Adrenal gland (tissue), 12 donors: ENCODE results near the gene CCDC71L. TPM values are rescaled to one million over a fixed set of nuclear protein-coding genes. Genes with fewer than 3 reads are reported as not detected.

ENCODE experiments used
- DNase-seq, 7 donors: peaks; one replicate each; pipeline ENCODE4 v3.0.0-alpha.2; 2019 to 2020
- H3K27ac ChIP-seq, 5 donors: fragments of 200-600 bp; sonication (generic) in 4 of 5; 1 replicate in 3 of 5; 2 replicates in 2 of 5; pipeline versions ENCODE4 v1.5.1 to v1.8.0; 2016 to 2020; ENCODE audit warnings: mild to moderate bottlenecking in 1 of 5
- H3K27me3 ChIP-seq: fragments of 200-600 bp; 2 replicates; pipeline ENCODE4 v1.8.0; 2021
- H3K36me3 ChIP-seq, 2 donors: fragments of 200-600 bp; replicated peaks in 1 of 2; 1 replicate in 1 of 2; 2 replicates in 1 of 2; pipeline versions ENCODE4 v1.5.1 to v1.8.0; 2018 to 2022
- H3K4me1 ChIP-seq, 2 donors: fragments of 200-600 bp; replicated peaks in 1 of 2; 1 replicate in 1 of 2; 2 replicates in 1 of 2; pipeline versions ENCODE4 v1.5.1 to v1.8.0; 2018 to 2021
- H3K4me3 ChIP-seq, 4 donors: fragments of 200-600 bp; sonication (generic) in 3 of 4; one replicate each; pipeline ENCODE4 v1.5.1; 2016 to 2018
- H3K9me3 ChIP-seq, 3 donors: fragments of 200-600 bp; sonication (generic) in 1 of 3; replicated peaks in 1 of 3; 1 replicate in 2 of 3; 2 replicates in 1 of 3; pipeline versions ENCODE4 v1.5.1 to v1.8.0; 2016 to 2021
- CTCF ChIP-seq, 6 experiments: fragments of 450-650 bp in 4 of 6; fragments of 200-600 bp in 2 of 6; sonication (generic) in 1 of 6; IDR thresholded peaks; 1 replicate in 5 of 6; 2 replicates in 1 of 6; pipeline versions ENCODE4 v1.5.1 to v1.8.0; 2016 to 2021; ENCODE audit warnings: antibody characterized with exemption in 6 of 6, mild to moderate bottlenecking in 2 of 6, moderate library complexity in 1 of 6
- POLR2A ChIP-seq, 2 donors: fragments of 450-650 bp; IDR thresholded peaks; one replicate each; pipeline ENCODE4 v1.6.1; 2017; ENCODE audit warnings: antibody characterized with exemption in 2 of 2, mild to moderate bottlenecking in 2 of 2, moderate library complexity in 1 of 2
- WGBS, 4 donors: extraction: QIAGEN DNeasy Blood & Tissue Kit in 2 of 4; methylation state at CpG; one replicate each; pipeline versions ENCODE4 v1.1.5 to v1.1.7; 2013 to 2017; 5-methylcytosine and 5-hydroxymethylcytosine counted together
- intact Hi-C, 2 donors: fragments of 100-400 bp; cut with DNase I; formaldehyde crosslinking; loops; one replicate each; pipeline versions ENCODE4 v1.14.1 to v1.15.0; 2022 to 2023
- polyA plus RNA-seq, 3 donors: library from polyadenylated mRNA; stranded (reverse); fragments of 200-250 nt in 2 of 3; fragments of 350-450 nt in 1 of 3; fragmentation: Illumina TruSeq in 1 of 3; extraction: RNeasy Lipid Tissue Mini Kit (QIAGEN cat#74804) in 1 of 3; gene quantifications; one replicate each; pipeline ENCODE4 v1.2.3, GENCODE V29; 2013 to 2014
- total RNA-seq, 9 donors: library from RNA; depleted of rRNA in 4 of 9; stranded (reverse); fragments of >200 nt in 4 of 9; fragments of 120-200 nt in 1 of 9; fragmentation: NEBNext Ultra II Directional in 1 of 9; extraction: Animal tissue kit (Norgen Biotek cat#: 25700) in 1 of 9; gene quantifications; one replicate each; pipeline versions ENCODE4 v1.1.0 to v1.2.4, GENCODE V29; 2013 to 2023
- donor health status: healthy with polysubstance abuse.
- donor health status: Bipolar disorder and iron deficiency.
- donor health status: DM: yes; HTN: yes; CAD: no.
- donor health status: DM: no; HTN: no; CAD: no.
- donor health status: DM: no; HTN: no; CAD: no.
- donor health status: DM: yes; HTN: yes; CAD: no.

CCDC71L gene
- total and polyA plus RNA-seq, 12 donors = 5.4 to 47.9 (median 19.9) TPM

- H3K27me3 ChIP-seq = no peaks in the 10 kb centered on the region
- DNase-seq = no peak
- no peak overlapping the region for H3K4me3 ChIP-seq
- 63 to 70% (median 65%) methylated on average over 5 of the region's 5 CpGs for WGBS, 4 donors
- H3K4me1 ChIP-seq = peaks cover 0 to 20% of the 10 kb centered on the region in 2 donors
- H3K27ac ChIP-seq = no peak overlapping the region
- H3K9me3 ChIP-seq = no peaks in the 10 kb centered on the region
- intact Hi-C loops = no loop called here
- TF ChIP-seq POLR2A (IDR thresholded peaks at IDR 0.05) (no peak), CTCF (IDR thresholded peaks at IDR 0.05) (no peak)
- H3K36me3 ChIP-seq = no peaks in the 10 kb centered on the region
Measured at GRCh38 chr7:106657085-106657991, 3.6 kb downstream of the CCDC71L start.

GRCh38 chr7:106655703-106656498 is 5.1 kb downstream of the CCDC71L start:
- H3K27me3 ChIP-seq = no peaks in the 10 kb centered on the region
- no peaks in the 10 kb centered on the region for H3K9me3 ChIP-seq
- H3K27ac ChIP-seq = no peak overlapping the region
- H3K4me1 ChIP-seq = peaks cover 0 to 20% of the 10 kb centered on the region in 2 donors
- DNase-seq = no peak
- WGBS, 4 donors = 94 to 97% (median 94%) methylated on average over 5 of the region's 5 CpGs
- H3K36me3 ChIP-seq = no peaks in the 10 kb centered on the region
- H3K4me3 ChIP-seq = no peak overlapping the region
- TF ChIP-seq POLR2A (IDR thresholded peaks at IDR 0.05) (no peak), CTCF (IDR thresholded peaks at IDR 0.05) (no peak)
- intact Hi-C loops = no loop called here

- 57 to 90% (median 72%) methylated on average over 2 of the region's 2 CpGs for WGBS, 4 donors
Measured at GRCh38 chr7:106653488-106653887, 7.5 kb downstream of the CCDC71L start.

More at GRCh38 chr7:106653488-106653887, 7.5 kb downstream of the CCDC71L start:
- DNase-seq = no peak
- H3K27me3 ChIP-seq = no peaks in the 10 kb centered on the region
- intact Hi-C loops = no loop called here
- H3K9me3 ChIP-seq = no peaks in the 10 kb centered on the region
- no peak overlapping the region for H3K4me3 ChIP-seq
- peaks cover 0 to 9% of the 10 kb centered on the region in 2 donors for H3K4me1 ChIP-seq
- H3K27ac ChIP-seq = no peak overlapping the region
- TF ChIP-seq POLR2A (IDR thresholded peaks at IDR 0.05) = no peak
- no peak for TF ChIP-seq CTCF (IDR thresholded peaks at IDR 0.05)
- no peaks in the 10 kb centered on the region for H3K36me3 ChIP-seq
